A549 treated with dexamethasone at 1 μM for 4 hours (cell line): Measurements from ENCODE around the gene ZSCAN32. TPM values are rescaled to one million over a fixed set of nuclear protein-coding genes. Genes with fewer than 3 reads are reported as not detected.

Experiments
- total RNA-seq: library from RNA; stranded (reverse); fragments of 200-300 nt; extraction: Qiagen RNA extraction; gene quantifications from 5 replicates; pipeline ENCODE4 v1.2.3, GENCODE V29; 2022

ZSCAN32 gene
- total RNA-seq: 11.5 to 16.5 TPM (median 15.6 TPM) in 5 replicates

GRCh38 chr16:3400779-3401688 is at the start of gene ZSCAN32, which contains the start of gene ZNF174:
ZSCAN32 (minus strand) TSS chr16:3401004; CDS start chr16:3397557, 3,447 bp downstream.
ZNF174 (plus strand) TSS chr16:3401215; CDS start chr16:3402005, 790 bp downstream.

GRCh38 chr16:3443108-3444031 is 42.6 kb upstream of the ZSCAN32 start, which contains the start of the genes NAA60 and ZNF597:
NAA60 (plus strand) TSS chr16:3443680; CDS start chr16:3476228, 32,548 bp downstream.
ZNF597 (minus strand) TSS chr16:3443504; CDS start chr16:3443153, 351 bp downstream.

GRCh38 chr16:3355589-3355988 is 45.2 kb downstream of the ZSCAN32 start, which contains the start of gene OR2C1:
OR2C1 (plus strand) TSS chr16:3355889; CDS start chr16:3355941, 52 bp downstream.

Other genes starting within 250 kb of the ZSCAN32 start
- gene OR1F1, start 212.8 kb downstream of the ZSCAN32 start, total RNA-seq: 0.26 to 0.56 TPM (median 0.42 TPM) in 5 replicates
- 7.8 to 9.4 TPM (median 8.4 TPM) in 5 replicates for gene ZNF200, start 165.8 kb downstream of the ZSCAN32 start, total RNA-seq
- gene MEFV, start 144.4 kb downstream of the ZSCAN32 start, total RNA-seq: 0.03 to 0.07 TPM (median 0.07 TPM) in 3 of 5 replicates, not detected in the others
- gene ZNF263, start 117.5 kb downstream of the ZSCAN32 start, total RNA-seq: 33.5 to 40.1 TPM (median 37.6 TPM) in 5 replicates
- gene TIGD7, start 95.6 kb downstream of the ZSCAN32 start, total RNA-seq: 0.80 to 2.0 TPM (median 1.4 TPM) in 5 replicates
- gene ZNF75A, start 95.5 kb downstream of the ZSCAN32 start, total RNA-seq: 9.7 to 11.9 TPM (median 9.9 TPM) in 5 replicates
- not detected in 5 replicates for gene OR2C1, start 45.1 kb downstream of the ZSCAN32 start, total RNA-seq
- 11.8 to 13.7 TPM (median 13.3 TPM) in 5 replicates for gene ZNF174, start 211 bp upstream of the ZSCAN32 start, total RNA-seq
- gene ZNF597, start 42.5 kb upstream of the ZSCAN32 start, total RNA-seq: 0.90 to 1.4 TPM (median 1.1 TPM) in 5 replicates
- gene NAA60, start 42.7 kb upstream of the ZSCAN32 start, total RNA-seq: 40.2 to 59.7 TPM (median 55.5 TPM) in 5 replicates
- gene C16orf90, start 94.5 kb upstream of the ZSCAN32 start, total RNA-seq: not detected in 5 replicates
- 19.0 to 24.2 TPM (median 20.4 TPM) in 5 replicates for gene CLUAP1, start 100.0 kb upstream of the ZSCAN32 start, total RNA-seq
- gene NLRC3, start 176.4 kb upstream of the ZSCAN32 start, total RNA-seq: 0.01 to 0.05 TPM (median 0.02 TPM) in 4 of 5 replicates, not detected in the other
- 3.4 to 6.6 TPM (median 5.8 TPM) in 5 replicates for gene SLX4, start 210.6 kb upstream of the ZSCAN32 start, total RNA-seq